Osteocyte (in vitro differentiated cells): ENCODE measurements around the gene DLG5. TPM values are rescaled to one million over a fixed set of nuclear protein-coding genes. Genes with fewer than 3 reads are reported as not detected.

Experiments
- DNase-seq: peaks from one replicate; pipeline ENCODE4 v3.0.0; 2021; ENCODE audit warnings: mixed read lengths; ENCODE audit not compliant: unreplicated experiment; ENCODE audit errors: extremely low spot score
- H3K27ac Mint-ChIP-seq: one replicate; pipeline ENCODE4 v1.8.0; 2021; ENCODE audit warnings: mild to moderate bottlenecking, mixed read lengths; ENCODE audit not compliant: unreplicated experiment
- H3K27me3 Mint-ChIP-seq: one replicate; pipeline ENCODE4 v1.8.0; 2021; ENCODE audit warnings: mixed read lengths; ENCODE audit not compliant: unreplicated experiment
- H3K36me3 Mint-ChIP-seq: one replicate; pipeline ENCODE4 v1.8.0; 2021; ENCODE audit warnings: mixed read lengths; ENCODE audit not compliant: unreplicated experiment
- H3K4me1 Mint-ChIP-seq: one replicate; pipeline ENCODE4 v1.8.0; 2021; ENCODE audit warnings: mixed read lengths; ENCODE audit not compliant: unreplicated experiment
- H3K4me3 Mint-ChIP-seq: one replicate; pipeline ENCODE4 v1.8.0; 2021; ENCODE audit warnings: mild to moderate bottlenecking, moderate library complexity, mixed read lengths; ENCODE audit not compliant: unreplicated experiment
- H3K9me3 Mint-ChIP-seq: one replicate; pipeline ENCODE4 v1.8.0; 2021; ENCODE audit warnings: mixed read lengths; ENCODE audit not compliant: unreplicated experiment
- CTCF ChIP-seq: fragments of 200-600 bp; sonication (generic); IDR thresholded peaks from 2 replicates; pipeline ENCODE4 v1.5.0; 2021; ENCODE audit warnings: antibody characterized with exemption, mild to moderate bottlenecking, moderate library complexity
- total RNA-seq: library from RNA; stranded (reverse); gene quantifications from 2 replicates; pipeline ENCODE4 v1.2.1, GENCODE V29; 2021

The DLG5 gene
- total RNA-seq, 1 donor from 2014 or later = 69.8 TPM

GRCh38 chr10:77925795-77926565, 575 bp downstream of the DLG5 start:
- Mint-ChIP-seq H3K9me3 (no peaks in the 10 kb centered on the region), H3K36me3 (no peaks in the 10 kb centered on the region), H3K27ac (peak overlapping the region; percentile 67), H3K4me1 (peaks cover 28% of the 10 kb centered on the region), H3K4me3 (peak overlapping the region; percentile 78), H3K27me3 (peaks cover 2% of the 10 kb centered on the region)
- TF ChIP-seq CTCF = no peak
- peak; percentile 85 for DNase-seq

GRCh38 chr10:77925410-77925794, 1.2 kb downstream of the DLG5 start:
- TF ChIP-seq CTCF = no peak
- Mint-ChIP-seq H3K9me3 (no peaks in the 10 kb centered on the region), H3K27me3 (peaks cover 2% of the 10 kb centered on the region), H3K4me3 (peak overlapping the region; percentile 78), H3K4me1 (peaks cover 34% of the 10 kb centered on the region), H3K36me3 (no peaks in the 10 kb centered on the region), H3K27ac (peak overlapping the region; percentile 67)
- DNase-seq = no peak

- Mint-ChIP-seq H3K27me3 (no peaks in the 10 kb centered on the region), H3K4me3 (no peak overlapping the region)
Observed at GRCh38 chr10:77922566-77923179, 3.9 kb downstream of the DLG5 start.

GRCh38 chr10:77922055-77922454, 4.5 kb downstream of the DLG5 start:
- Mint-ChIP-seq H3K9me3 (no peaks in the 10 kb centered on the region), H3K27me3 (no peaks in the 10 kb centered on the region), H3K4me3 (no peak overlapping the region), H3K4me1 (peaks cover 43% of the 10 kb centered on the region), H3K27ac (no peak overlapping the region), H3K36me3 (no peaks in the 10 kb centered on the region)
- TF ChIP-seq CTCF = no peak
- no peak for DNase-seq

More at GRCh38 chr10:77922566-77923179, 3.9 kb downstream of the DLG5 start:
- no peak overlapping the region for H3K27ac Mint-ChIP-seq
- H3K4me1 Mint-ChIP-seq = peaks cover 47% of the 10 kb centered on the region
- H3K9me3 Mint-ChIP-seq = no peaks in the 10 kb centered on the region
- DNase-seq = no peak
- H3K36me3 Mint-ChIP-seq = no peaks in the 10 kb centered on the region
- TF ChIP-seq CTCF = no peak

GRCh38 chr10:77921395-77921794, 5.2 kb downstream of the DLG5 start:
- TF ChIP-seq CTCF = no peak
- Mint-ChIP-seq H3K36me3 (no peaks in the 10 kb centered on the region), H3K4me1 (peaks cover 43% of the 10 kb centered on the region), H3K4me3 (no peak overlapping the region), H3K27ac (no peak overlapping the region), H3K9me3 (no peaks in the 10 kb centered on the region), H3K27me3 (no peaks in the 10 kb centered on the region)
- no peak for DNase-seq
